Bronchial epithelial cell (primary cell): ENCODE results near the gene FARP2. TPM values are rescaled to one million over a fixed set of nuclear protein-coding genes. Genes with fewer than 3 reads are reported as not detected.

Experiments used
- DNase-seq: peaks from one replicate; pipeline ENCODE4 v3.0.0-alpha.2; 2010; ENCODE audit warnings: low read depth
- FAIRE-seq: peaks from 2 replicates; lab custom pipeline; 2011; peaks lifted over from hg19 to GRCh38; lab: Jason Lieb, UNC
- H3K27me3 ChIP-seq: 2 replicates; pipeline ENCODE4 v1.5.1; 2011; ENCODE audit warnings: low read length; ENCODE audit not compliant: control insufficient read depth, insufficient read depth
- H3K36me3 ChIP-seq: 2 replicates; pipeline ENCODE4 v1.5.1; 2011; ENCODE audit warnings: low read length; ENCODE audit not compliant: control insufficient read depth, insufficient read depth
- H3K4me3 ChIP-seq: 2 replicates; pipeline ENCODE4 v1.5.1; 2011; ENCODE audit warnings: mild to moderate bottlenecking, low read depth, low read length, control low read depth
- CTCF ChIP-seq: IDR thresholded peaks from 2 replicates; pipeline ENCODE4 v1.5.1; 2011; ENCODE audit warnings: mild to moderate bottlenecking, moderate library complexity, low read length, control low read depth, inconsistent platforms; ENCODE audit not compliant: insufficient read depth, severe bottlenecking
- total RNA-seq: library from RNA; depleted of rRNA; stranded (reverse); fragments of >200 nt; gene quantifications from 2 replicates; pipeline ENCODE4 v1.2.1, GENCODE V29; 2014

Gene FARP2
- total RNA-seq, 1 donor from 2014 or later, result 25.0 TPM

- DNase-seq (no peak), FAIRE-seq (no peak)
- TF ChIP-seq CTCF, result no peak
- Histone ChIP-seq H3K4me3 (peak overlapping the region; percentile 68), H3K27me3 (no peaks in the 10 kb centered on the region), H3K36me3 (peaks cover 7% of the 10 kb centered on the region)
These were observed 781 bp downstream of the FARP2 start for GRCh38 chr2:241356871-241357260.

DNA sequence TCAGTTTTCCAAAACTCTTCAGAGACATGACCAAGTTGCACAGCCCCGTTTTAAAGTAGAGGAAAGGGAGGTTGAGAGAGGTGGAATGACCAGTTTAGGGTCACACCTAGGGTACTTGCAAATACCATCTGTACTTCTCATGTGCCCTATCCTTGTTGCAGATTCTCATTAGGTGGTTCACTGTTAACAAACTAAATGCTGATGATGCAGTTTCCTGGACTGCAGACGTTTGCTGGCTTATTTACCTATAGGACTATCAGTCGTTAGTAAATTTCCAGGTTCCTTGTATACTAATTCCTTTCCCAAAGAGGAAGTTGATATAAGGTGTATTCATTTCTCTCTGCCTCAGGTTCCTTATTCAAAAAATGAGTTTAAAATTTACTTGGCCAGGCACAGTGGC lies 1.4 kb downstream of the FARP2 start:
- no peak for TF ChIP-seq CTCF
- Histone ChIP-seq H3K27me3 (no peaks in the 10 kb centered on the region), H3K36me3 (peaks cover 6% of the 10 kb centered on the region), H3K4me3 (no peak overlapping the region)
- FAIRE-seq, result no peak
- DNase-seq, result peak; percentile 45

DNA sequence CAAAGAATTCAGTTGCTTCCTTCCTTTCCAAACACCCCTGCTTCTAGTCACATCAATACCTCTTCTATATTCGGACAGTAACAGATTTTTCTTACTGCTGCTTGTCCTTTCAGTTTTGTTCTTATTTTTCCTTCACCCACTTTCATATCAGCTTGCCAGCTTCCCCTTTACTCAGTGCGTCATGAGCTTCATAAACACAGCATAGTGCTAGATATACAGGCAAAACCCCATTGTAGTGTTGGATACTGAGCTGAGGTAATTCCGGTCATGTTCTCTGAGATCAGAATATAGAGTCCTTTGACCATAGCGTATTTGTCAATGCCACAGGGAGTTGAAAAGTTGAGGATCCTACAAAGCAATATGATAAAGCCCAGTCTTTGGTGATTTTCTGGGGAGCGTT lies 2.4 kb downstream of the FARP2 start:
- no peak for FAIRE-seq
- Histone ChIP-seq H3K4me3 (no peak overlapping the region), H3K36me3 (peaks cover 4% of the 10 kb centered on the region)

GRCh38 chr2:241359481-241360045 lies 3.5 kb downstream of the FARP2 start:
- Histone ChIP-seq H3K27me3 (no peaks in the 10 kb centered on the region), H3K36me3 (peaks cover 5% of the 10 kb centered on the region), H3K4me3 (no peak overlapping the region)
- no peak for FAIRE-seq
- TF ChIP-seq CTCF, result no peak
- no peak for DNase-seq

More for the DNA sequence above, 2.4 kb downstream of the FARP2 start:
- no peak for DNase-seq
- no peaks in the 10 kb centered on the region for H3K27me3 ChIP-seq
- no peak for TF ChIP-seq CTCF

GRCh38 chr2:241363426-241363825 lies 7.3 kb downstream of the FARP2 start:
- no peaks in the 10 kb centered on the region for H3K27me3 ChIP-seq
- H3K36me3 ChIP-seq, result peaks cover 2% of the 10 kb centered on the region
- TF ChIP-seq CTCF, result no peak
- H3K4me3 ChIP-seq, result no peak overlapping the region
- no peak for FAIRE-seq
- DNase-seq, result no peak

- TF ChIP-seq CTCF, result no peak
- Histone ChIP-seq H3K4me3 (no peak overlapping the region), H3K36me3 (peaks cover 2% of the 10 kb centered on the region), H3K27me3 (no peaks in the 10 kb centered on the region)
- FAIRE-seq (no peak), DNase-seq (no peak)
These were observed 8.7 kb downstream of the FARP2 start for GRCh38 chr2:241364781-241365180.
